K562 (cell line): ENCODE measurements around the gene TIAM1. TPM values are rescaled to one million over a fixed set of nuclear protein-coding genes. Genes with fewer than 3 reads are reported as not detected.

Source experiments
- ARID1B ChIP-seq: fragments of 450-650 bp; IDR thresholded peaks from 2 replicates; pipeline ENCODE4 v1.6.1; 2016; ENCODE audit warnings: antibody characterized with exemption, mild to moderate bottlenecking, inconsistent platforms
- CBFA2T3 ChIP-seq: fragments of 450-650 bp; IDR thresholded peaks from 2 replicates; pipeline ENCODE4 v1.6.1; 2017
- FOSL1 ChIP-seq: fragments of 200-800 bp; sonication (Bioruptor generic); conservative IDR thresholded peaks from 2 replicates; pipeline ENCODE4 v1.6.1; 2016; ENCODE audit warnings: missing genetic modification characterization, missing compliant biosample characterization
- HES1 ChIP-seq: fragments of 450-650 bp; IDR thresholded peaks from 2 replicates; pipeline ENCODE4 v1.6.1; 2016; ENCODE audit warnings: low read depth, mild to moderate bottlenecking, moderate library complexity
- MCM7 ChIP-seq, 2 experiments: fragments of 450-650 bp; IDR thresholded peaks; 2 replicates each; pipeline ENCODE4 v1.6.1; 2016 to 2018
- SIRT6 ChIP-seq: IDR thresholded peaks from one replicate; pipeline ENCODE4 v1.6.1; 2012; ENCODE audit warnings: low read depth, mild to moderate bottlenecking, control low read depth, inconsistent platforms, low read length, moderate library complexity
- SMARCA4 ChIP-seq: fragments of 450-650 bp; IDR thresholded peaks from 2 replicates; pipeline ENCODE4 v1.6.1; 2016
- TEAD4 ChIP-seq, 2 experiments: sonication (generic) in 1 of 2; formaldehyde crosslinking in 1 of 2; IDR thresholded peaks; 2 replicates each; pipeline versions ENCODE4 v1.6.1 to v1.8.0; 2012 to 2022; ENCODE audit warnings: borderline replicate concordance in 1 of 2, inconsistent platforms in 1 of 2, low read length in 1 of 2, mild to moderate bottlenecking in 1 of 2, missing genetic modification reagents in 1 of 2
- ZBTB40 ChIP-seq, 2 experiments: fragments of 450-650 bp in 1 of 2; sonication (generic) in 1 of 2; formaldehyde crosslinking in 1 of 2; IDR thresholded peaks; 2 replicates each; pipeline versions ENCODE4 v1.7.1 to v1.9.0; 2016 to 2022; ENCODE audit warnings: inconsistent platforms in 1 of 2, mild to moderate bottlenecking in 1 of 2, missing genetic modification reagents in 1 of 2
- polyA plus RNA-seq, 8 experiments: library from polyadenylated mRNA; depleted of rRNA in 4 of 8; stranded (reverse) in 5 of 8; unstranded in 3 of 8; fragments of >200 nt; fragmentation: Nextera tagmentation in 2 of 8; fragmentation: Illumina TruSeq in 1 of 8; extraction: Ambion mirVana in 2 of 8; extraction: Trizol in 1 of 8; gene quantifications; 2 replicates each; pipeline versions ENCODE4 v1.2.1 to v1.2.3, GENCODE V29; 2011 to 2014; ENCODE audit warnings: inconsistent platforms in 1 of 8, missing spikeins in 1 of 8
- total RNA-seq, 7 experiments: library from RNA; depleted of rRNA in 6 of 7; stranded (reverse); fragments of >200 nt in 6 of 7; fragmentation: Illumina TruSeq in 2 of 7; extraction: Trizol in 2 of 7; gene quantifications; 2 replicates each; pipeline versions ENCODE4 v1.2.1 to v1.2.3, GENCODE V29; 2011 to 2021; ENCODE audit warnings: low replicate concordance in 1 of 7

Gene TIAM1
- total and polyA plus RNA-seq, 9 of the 15 experiments (the other 6 are each of a cell fraction or from before 2014, with no cell fraction given), result 0.11 TPM; not detected in 8

- TF ChIP-seq ZBTB40 (IDR thresholded peaks at IDR 0.05) (peak; percentile 75), ZBTB40 (CRISPR knock-in tag; IDR thresholded peaks at IDR 0.05) (no peak), ARID1B (peak; percentile 66), SIRT6 (no peak), TEAD4 (IDR thresholded peaks at IDR 0.05; ENCODE audit: low read length) (0 out of 2 replicates have a peak, but pooled peaks have one; percentile 24), TEAD4 (CRISPR knock-in tag; IDR thresholded peaks at IDR 0.05; ENCODE audit: borderline replicate concordance) (no peak), CBFA2T3 (peak; percentile 28; the same call in 1 of the 2 replicates), SMARCA4 (peak; percentile 31; the same call in 1 of the 2 replicates), HES1 (no peak), FOSL1 (tag) (peak; percentile 50), MCM7 (IDR thresholded peaks at IDR 0.05) (no peak)
These were observed 83.3 kb downstream of the TIAM1 start (continued) for GRCh38 chr21:31260790-31261189.
